CD4-positive, alpha-beta T cell treated with Interleukin-4 for 4 hours (primary cell): ENCODE results near the gene EDC3.
"Not testable (repeated sequence)": the region's sequence is repeated elsewhere in the genome, so short reads cannot be mapped to it uniquely, and the experiment has no call there.

ENCODE experiments used
- DNase-seq: peaks from one replicate; pipeline ENCODE4 v3.0.0-alpha.2; 2020

EDC3 gene

GRCh38 chr15:74604983-74605794, 90.6 kb downstream of the EDC3 start:
- DNase-seq, result no peak

- DNase-seq, result no peak
Measured at GRCh38 chr15:74603789-74604705, 91.8 kb downstream of the EDC3 start.

- no peak for DNase-seq
Measured at GRCh38 chr15:74603026-74603788, 92.6 kb downstream of the EDC3 start.

GRCh38 chr15:74599156-74599555, 96.7 kb downstream of the EDC3 start:
- no peak for DNase-seq

- DNase-seq, result peak; percentile 87
Measured at GRCh38 chr15:74598126-74598842, 97.5 kb downstream of the EDC3 start.

- DNase-seq, result not testable (repeated sequence)
Measured at GRCh38 chr15:74597146-74597705, 98.6 kb downstream of the EDC3 start.

- DNase-seq, result not testable (repeated sequence)
Measured at GRCh38 chr15:74596736-74597135, 99.1 kb downstream of the EDC3 start.

- no peak for DNase-seq
Measured at GRCh38 chr15:74595271-74595670, 100.6 kb downstream of the EDC3 start.

GRCh38 chr15:74594455-74594854, 101.4 kb downstream of the EDC3 start:
- no peak for DNase-seq

GRCh38 chr15:74593122-74593521, 102.7 kb downstream of the EDC3 start:
- DNase-seq, result no peak

- DNase-seq, result no peak
Measured at GRCh38 chr15:74592222-74592621, 103.6 kb downstream of the EDC3 start.

- DNase-seq, result no peak
Measured at GRCh38 chr15:74589826-74590225, 106.0 kb downstream of the EDC3 start.

- no peak for DNase-seq
Measured at GRCh38 chr15:74585857-74586256, 110.0 kb downstream of the EDC3 start.

- no peak for DNase-seq
Measured at GRCh38 chr15:74585191-74585590, 110.6 kb downstream of the EDC3 start.

GRCh38 chr15:74584779-74585178, 111.0 kb downstream of the EDC3 start:
- no peak for DNase-seq

- DNase-seq, result no peak
Measured at GRCh38 chr15:74584204-74584603, 111.6 kb downstream of the EDC3 start.
